ENCODE data around the gene G2E3.
"Not testable (repeated sequence)": the region's sequence is repeated elsewhere in the genome, so short reads cannot be mapped to it uniquely, and the experiment has no call there.

Gene G2E3

DNA sequence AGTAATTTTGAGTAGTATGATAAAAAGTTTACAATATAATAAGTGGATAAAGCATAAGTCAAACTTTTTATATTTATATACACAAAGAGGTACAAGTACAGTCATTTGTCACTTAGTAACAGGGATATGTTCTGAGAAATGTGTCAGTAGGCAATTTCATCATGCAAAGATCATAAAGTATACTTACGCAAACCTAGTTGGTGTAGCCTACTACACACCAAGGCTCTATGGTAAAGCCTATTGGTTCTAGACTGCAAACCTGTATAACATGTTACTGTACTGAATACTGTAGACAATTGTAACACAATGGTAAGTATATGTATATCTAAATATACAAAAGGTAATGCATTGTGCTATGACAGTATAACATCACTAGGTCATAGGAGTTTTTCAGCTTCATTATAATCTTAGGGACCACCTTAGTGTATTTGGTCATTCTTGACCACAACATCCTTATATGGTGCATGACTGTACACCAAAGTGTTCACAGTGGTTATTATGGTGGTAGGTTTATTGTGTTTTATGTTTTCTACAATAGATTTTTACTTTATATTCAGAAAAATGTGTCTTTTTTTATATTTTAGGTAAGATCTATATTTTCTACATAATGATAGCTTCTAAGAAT lies 48.3 kb downstream of the G2E3 start:
- DNase-seq = no peak

DNA sequence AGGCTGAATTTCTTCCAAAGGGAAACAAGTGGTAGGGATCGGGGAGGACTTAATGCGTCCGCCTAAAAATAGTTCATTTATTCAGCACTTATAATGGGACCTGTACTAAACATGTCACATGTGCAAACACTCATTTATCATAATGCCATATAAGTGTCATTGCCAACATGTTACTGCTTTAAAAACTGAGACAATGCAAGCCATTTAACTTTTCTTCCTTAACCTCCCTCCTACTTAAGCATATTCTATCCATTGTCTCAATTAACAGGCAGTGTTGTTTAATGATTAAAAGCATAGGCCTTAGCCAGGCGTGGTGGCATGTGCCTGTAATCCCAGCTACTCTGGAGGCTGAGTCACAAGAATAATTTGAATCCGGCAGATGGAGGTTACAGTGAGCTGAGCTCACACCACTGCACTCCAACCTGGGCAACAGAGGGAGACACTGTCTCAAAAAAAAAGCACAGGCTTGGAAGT lies 49.6 kb downstream of the G2E3 start:
- no peak for DNase-seq

DNA sequence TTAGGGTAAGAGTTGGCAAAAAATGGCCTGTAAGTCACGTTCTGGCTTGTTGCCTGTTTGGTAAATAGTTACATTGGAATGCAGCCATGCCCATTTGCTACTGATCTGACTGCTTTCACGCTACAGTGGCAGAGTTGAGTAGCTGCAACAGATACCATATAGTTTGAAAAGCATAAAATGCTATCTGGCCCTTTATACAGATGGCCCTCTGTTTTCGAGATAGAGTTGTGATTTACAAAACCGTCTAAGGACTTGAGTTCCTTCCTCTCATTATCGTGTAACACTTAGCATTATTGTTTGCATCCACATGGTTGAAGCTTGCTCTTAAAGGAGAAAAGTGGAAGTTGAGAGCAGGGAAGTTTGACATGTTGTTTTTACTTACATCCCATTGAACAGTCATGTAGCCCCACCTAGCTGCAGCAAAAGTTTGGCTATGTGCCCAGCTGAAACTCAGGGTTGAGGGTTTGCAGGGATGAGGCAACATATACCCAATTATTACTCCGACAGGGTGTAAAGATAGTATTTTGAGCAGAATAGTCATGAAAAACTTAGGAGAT lies 51.9 kb downstream of the G2E3 start:
- peak; percentile 35 for DNase-seq

DNA sequence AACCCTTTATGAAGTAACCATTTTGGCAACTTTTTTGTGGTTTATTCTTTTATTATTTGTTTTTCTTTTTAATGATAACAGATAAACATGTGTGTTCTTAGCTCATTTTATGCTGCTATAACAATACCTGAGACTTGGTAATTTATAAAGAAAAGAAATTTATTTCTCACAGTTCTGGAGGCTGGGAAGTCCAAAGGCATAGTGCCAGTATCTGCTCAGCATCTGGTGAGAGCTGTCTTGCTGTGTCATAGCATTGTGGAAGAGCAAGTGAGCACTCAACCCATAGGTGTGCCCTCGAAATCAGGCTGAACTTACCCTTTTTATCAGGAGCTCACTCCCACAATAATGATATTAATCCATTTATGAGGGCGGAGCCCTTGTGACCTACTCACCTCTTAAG lies 55.2 kb downstream of the G2E3 start:
- no peak for DNase-seq

DNA sequence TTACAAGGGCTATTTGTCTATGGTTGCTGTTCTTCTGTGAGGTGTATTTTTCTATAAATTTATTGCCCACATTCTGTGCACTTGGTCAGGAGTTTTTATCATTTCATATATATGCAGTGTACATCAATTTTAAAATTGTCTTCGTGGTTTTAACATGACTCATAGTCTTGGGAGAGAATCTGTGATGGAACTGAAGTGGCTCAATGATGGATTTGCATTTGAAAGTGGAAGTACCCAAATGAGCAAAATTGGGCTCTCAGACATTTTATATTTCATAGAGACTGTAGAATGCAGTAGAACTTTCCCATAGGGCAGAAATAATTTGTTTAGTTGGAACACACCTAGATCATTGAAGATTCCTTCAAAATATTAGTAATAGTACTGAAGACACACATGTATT lies 61.2 kb downstream of the G2E3 start:
- DNase-seq = peak; percentile 15

DNA sequence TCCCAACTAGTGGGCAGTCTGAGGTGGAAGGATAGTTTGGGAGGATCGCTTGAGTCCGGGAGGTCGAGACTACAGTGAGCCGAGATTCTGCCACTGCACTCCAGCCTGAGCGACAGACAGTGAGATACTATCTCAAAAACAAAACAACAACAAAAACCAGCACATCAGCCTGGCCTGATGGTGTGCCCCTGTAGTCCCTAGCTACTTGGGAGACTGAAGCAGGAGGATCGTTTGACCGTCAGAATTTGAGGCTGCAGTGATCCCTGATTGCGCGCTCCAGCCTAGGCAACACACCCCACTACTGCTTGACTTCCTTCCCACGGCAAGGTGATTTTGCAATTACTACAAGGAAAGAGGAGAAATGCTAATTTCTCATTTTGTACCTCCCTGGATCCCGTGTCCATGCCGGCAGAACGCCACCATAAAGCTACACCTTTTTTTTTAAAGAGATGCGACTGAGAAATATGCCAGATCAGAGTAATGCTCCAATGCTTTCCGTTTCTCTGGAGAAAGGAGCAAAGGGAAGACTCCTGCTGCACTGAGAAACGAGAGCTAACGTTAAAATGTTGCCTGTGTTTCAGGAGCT lies 62.5 kb downstream of the G2E3 start:
- DNase-seq = no peak

DNA sequence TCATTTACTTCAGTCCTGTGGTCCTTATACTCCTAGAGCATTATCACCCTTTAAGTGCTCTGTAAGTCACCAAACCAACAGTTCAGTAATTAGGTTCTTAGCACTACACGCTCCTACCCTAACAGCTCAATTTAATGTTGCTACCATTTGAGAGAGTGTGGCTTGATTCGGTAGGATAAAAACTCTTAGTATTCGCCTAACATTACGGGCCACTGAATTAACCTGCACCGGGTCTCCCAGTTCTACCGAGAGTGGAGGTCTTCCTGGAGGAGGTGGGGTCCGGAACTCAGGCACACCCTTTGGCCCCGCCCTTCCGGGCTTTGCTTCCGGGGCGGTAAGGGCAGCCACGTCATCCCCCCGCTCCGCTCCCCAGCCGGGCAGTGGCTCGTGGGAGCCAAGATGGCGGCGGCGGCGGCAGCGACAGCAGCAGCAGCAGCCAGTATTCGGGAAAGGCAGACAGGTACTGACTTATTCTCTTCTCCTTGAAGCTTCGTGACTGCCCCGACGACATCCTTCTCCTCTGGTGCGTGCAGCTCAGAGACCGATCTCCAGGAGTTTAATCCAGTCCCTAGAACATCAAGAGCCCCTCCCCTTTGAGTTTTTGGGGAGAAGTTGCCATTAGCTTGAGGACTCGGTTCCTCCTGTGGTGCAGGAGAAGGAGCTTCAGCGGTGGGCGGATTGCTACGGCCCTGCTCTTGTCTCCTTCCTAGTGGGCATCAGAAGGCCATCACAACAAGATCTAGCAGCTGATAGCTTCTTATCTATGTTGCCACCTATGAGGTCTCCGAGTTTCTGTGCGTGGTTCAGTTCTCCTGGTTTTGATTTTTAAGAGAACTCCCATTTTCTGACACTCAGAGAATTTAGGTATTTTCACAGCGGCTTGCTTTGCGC lies 63.2 kb downstream of the G2E3 start, which contains the start of gene SCFD1:
SCFD1 (plus strand) TSS at position 380 of the 891 bp plus-strand sequence; CDS start at position 400, 20 bp downstream.
- DNase-seq = peak; percentile 90

DNA sequence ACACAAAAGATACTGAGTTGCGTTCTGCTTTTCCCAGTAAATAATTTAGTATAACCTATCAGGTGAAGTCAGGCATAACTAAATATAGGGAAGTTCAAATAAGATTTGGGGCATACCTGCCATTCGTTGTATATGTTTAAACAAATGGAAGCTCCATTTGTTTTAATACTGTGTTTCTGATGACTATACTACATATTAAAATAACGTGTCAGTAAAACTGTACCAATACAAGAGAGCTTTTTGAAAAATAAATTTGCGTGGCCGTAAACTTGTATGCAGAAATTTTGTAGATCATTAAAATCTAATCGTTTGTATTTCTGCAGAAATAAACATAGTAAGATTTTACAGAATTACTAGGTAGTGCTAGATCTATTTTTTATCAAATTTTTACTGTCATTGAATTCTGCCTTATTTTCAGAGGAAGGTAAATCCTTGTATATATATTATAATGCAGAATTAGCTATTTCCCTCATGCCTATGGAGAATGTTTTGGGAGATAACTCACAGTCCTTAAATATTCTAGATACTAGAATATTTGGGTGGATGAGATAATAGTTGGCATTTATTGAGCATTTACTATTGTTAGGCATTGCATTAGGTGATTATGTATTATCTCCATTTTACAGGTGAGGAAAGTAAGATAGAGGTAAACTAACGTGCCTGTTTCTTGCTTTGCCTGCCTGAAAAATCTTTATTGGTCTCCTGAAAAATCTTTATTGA lies 64.6 kb downstream of the G2E3 start:
- no peak for DNase-seq

DNA sequence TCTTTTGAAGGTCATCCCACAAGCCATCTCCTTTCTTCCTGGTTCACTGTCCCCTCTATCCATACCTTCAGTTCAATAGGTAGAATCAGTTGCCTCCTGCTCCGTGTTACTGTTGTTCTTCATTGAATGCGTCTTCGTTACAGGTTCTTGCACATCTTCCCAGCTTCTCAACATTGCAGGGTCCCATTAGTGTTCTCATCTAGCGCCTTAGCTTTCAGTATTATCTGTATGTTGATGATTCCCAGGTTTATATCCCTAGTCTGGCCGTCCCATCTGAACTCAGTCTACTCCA lies 65.1 kb downstream of the G2E3 start:
- no peak for DNase-seq

DNA sequence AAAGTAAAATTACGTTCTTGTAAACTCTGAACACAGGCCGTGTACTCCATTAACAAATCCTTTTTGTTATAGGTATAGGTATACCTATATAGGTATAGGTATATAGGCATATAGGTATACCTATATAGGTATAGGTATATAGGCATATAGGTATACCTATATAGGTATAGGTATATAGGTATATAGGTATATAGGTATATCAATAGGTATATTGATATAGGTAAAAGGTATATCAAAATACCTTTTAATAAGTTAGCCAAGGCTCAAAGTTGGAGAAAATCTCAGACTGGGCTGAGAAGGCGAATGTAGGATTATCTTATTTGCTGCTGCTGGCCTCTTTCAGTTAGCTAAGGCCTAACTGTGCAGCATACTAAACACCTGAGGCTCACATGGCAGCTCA lies 66.6 kb downstream of the G2E3 start:
- DNase-seq = no peak

DNA sequence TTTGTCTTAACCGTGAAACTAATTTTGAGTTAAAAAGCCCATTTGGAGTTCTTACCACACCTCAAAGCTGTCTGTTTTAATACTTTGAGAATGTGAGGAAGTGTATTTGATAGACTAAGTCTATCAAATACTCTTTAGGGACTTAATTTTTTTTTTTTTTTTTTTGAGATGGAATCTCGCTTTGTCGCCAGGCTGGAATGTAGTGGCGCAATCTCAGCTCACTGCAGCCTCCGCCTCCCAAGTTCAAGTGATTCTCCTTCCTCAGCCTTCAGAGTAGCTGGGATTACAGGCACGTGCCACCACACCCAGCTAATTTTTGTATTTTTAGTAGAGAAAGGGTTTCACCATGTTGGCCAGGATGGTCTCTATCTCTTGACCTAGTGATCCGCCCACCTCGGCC lies 70.5 kb downstream of the G2E3 start:
- not testable (repeated sequence) for DNase-seq

DNA sequence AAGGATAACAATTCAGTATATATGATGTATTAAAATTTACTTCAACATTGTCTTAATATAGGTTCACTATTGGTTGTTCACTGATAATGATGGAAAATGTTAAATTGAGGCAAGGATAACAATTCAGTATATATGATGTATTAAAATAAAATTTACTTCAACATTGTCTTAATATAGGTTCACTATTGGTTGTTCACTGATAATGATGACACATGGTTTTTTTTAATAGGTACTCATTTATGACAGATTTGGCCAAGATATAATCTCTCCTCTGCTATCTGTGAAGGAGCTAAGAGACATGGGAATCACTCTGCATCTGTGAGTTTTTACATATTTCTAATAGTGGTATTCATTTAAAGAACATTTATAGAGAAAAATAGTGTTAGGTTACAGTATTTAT lies 71.3 kb downstream of the G2E3 start:
- no peak for DNase-seq

DNA sequence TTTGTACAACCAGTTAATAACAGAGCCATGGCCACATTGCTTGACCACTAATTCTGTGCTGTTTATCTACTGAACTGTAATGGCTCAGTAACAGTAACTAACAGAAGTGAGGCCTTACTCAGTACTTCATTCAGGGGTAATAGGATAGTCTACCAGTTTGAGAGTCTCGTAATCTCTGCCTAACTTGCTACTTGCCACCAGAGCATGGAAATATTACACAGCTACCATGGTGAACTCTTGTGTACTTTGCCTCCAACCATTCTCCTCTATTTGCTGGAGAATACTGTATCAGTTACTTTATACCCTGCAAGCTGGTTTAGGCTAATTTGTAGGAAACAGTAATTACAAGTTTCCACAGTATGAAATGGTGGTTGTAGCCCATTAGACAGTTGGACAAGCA lies 73.8 kb downstream of the G2E3 start:
- no peak for DNase-seq

DNA sequence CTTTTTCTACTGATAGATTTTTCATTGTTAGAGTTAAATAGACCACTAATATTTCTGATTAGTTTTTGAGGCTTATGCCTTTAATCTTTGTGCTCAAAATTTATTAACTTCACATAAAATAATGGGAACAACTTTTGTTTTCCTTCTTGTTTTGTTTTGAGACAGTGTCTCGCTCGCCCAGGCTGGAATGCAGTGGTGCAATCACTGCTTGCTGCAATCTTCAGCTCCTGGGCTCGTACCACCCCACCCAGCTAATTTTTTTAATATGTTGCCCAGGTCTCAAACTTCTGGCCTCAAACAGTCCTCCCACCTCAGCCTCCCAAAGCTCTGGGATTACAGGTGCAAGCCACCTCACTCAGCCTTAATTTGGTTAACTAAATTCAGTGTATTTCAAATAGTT lies 80.0 kb downstream of the G2E3 start:
- no peak for DNase-seq

DNA sequence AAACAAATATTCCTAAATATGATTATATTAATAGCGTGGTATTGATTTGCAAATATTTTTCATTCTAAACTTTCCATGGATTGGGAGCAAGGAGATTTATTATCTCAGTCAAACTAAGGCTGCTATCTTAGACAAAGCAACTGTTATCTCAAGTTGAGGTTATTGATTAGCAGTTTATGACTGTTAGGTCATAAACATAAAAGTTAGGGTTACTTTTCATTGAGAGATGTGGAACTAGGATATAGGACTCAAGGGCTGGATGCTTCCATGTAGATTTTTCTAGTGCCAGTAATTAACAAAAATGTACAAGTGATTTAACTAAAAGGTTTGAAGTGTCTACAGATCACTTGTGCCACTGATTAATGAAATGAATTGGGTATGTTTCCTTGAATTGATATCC lies 82.2 kb downstream of the G2E3 start:
- no peak for DNase-seq

DNA sequence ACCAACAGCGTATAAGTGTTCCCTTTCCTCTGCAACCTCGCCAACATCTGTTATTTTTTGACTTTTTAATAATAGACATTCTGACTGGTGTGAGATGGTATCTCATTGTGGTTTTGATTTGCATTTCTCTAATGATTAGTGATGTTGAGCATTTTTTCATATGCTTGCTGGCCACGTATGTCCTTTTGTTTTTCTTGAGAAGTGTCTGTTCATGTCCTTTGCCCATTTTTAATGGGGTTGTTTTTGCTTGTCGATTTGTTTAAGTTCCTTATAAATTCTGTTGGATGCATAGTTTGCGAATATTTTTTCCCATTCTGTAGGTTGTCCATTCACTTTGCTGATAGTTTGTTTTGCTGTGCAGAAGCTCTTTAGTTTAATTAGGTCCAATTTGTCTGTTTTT lies 85.5 kb downstream of the G2E3 start:
- DNase-seq = not testable (repeated sequence)

DNA sequence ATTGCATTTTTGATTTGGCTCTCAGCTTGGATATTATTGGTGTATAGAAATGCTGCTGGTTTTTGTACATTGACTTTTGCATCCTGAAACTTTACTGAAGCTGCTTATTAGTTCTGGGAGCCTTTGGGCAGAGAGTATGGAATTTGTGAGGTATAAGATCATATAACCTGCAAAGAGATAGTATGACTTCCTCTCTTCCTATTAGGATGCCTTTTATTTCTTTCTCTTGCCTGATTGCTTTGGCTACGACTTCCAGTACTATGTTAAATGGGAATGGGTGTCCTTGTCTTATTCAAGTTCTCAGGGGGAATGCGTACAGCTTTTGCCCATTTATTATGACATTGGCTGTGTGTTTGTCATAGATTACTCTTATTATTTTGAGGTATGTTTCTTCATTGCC lies 86.6 kb downstream of the G2E3 start:
- DNase-seq = no peak

DNA sequence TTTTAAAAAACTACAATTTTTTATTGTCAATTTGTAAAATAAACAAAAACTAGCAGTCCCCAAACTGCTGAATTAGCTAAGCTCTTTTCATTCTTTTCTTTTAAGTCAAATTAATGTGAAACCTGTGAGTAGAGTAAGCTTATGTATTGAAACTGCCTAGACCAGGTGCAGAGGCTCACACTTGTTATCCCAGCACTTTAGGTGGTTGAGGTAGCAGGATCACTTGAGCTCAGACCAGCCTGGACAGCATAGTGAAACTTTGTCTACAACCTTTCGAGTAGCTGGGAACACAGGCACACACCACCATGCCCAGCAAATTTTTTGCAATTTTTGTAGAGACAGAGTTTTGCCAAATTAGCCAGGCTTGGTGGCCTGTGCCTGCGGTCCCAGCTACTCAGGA lies 89.5 kb downstream of the G2E3 start:
- no peak for DNase-seq

DNA sequence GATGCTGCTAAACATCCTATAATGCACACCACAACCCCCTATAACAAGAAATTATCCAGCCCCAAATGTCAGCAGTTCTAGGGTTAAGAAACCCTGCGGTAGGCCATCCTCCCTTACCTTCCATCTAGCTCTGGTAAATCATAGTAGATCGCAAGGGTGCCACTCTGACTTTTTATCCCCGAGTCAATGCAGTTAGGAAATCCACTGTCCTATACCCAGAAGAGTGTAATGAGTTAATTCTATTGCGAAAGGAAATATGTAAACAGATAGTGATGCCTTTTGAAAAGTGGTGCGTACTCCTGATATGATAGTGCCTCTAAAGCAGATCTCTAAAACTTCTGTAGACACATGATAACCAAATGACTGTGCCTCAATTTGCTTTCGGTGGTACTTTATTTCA lies 93.0 kb downstream of the G2E3 start:
- no peak for DNase-seq

DNA sequence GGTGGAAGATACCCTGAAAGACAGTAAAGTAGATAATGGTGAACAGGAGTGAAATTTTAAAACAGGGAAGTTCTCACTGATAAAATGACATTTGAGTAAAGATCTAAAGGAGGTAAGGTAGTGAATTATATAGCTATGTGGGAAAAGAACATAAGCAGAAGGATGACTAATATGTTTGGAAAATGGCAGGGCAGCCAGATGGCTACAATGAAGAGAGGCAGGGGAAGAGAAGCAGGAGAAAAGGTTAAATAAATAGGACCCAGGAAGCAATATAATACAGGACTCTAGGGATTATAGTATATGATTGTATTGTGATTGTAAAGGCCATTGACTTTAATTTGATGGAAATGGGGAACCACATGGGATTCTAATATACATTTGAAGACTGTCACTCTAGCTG lies 96.2 kb downstream of the G2E3 start:
- no peak for DNase-seq

DNA sequence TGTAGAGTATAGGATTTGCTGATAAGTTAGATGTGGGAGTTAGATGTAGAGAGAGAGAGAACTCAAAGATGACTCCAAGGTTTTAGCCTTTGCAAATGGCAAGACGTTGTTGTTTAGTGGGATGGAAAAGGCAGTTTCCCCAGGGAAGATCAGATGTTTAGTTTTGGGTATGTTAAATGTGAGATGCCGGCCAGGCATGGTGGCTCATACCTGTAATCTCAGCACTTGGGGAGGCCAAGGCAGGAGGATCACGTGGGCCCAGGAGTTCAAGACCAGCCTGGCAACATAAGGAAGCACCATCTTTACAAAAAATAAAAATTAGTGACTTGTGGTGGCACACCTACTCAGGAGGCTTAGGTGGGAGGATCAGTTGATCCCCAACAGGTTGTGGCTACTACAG lies 96.7 kb downstream of the G2E3 start:
- no peak for DNase-seq

DNA sequence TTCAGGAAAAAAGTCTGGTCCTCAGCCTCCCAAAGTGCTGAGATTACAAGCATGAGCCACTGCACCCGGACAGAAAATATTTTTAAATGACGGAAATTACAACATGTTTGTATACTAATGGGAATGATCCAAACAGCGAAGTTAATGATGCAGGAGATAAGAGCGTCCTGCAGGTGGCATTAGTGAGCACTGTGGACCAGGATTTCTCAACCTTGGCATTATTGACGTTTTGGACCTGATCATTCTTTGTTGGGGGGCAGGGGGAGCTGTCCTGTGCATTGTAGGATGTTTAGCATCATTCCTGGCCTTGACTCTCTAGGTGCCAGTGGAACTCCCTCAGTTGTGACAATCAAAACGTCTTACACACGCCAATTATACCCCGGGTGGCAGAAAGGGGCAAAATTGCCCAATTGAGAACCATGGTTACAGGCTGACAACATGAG lies 97.3 kb downstream of the G2E3 start:
- peak; percentile 34 for DNase-seq

DNA sequence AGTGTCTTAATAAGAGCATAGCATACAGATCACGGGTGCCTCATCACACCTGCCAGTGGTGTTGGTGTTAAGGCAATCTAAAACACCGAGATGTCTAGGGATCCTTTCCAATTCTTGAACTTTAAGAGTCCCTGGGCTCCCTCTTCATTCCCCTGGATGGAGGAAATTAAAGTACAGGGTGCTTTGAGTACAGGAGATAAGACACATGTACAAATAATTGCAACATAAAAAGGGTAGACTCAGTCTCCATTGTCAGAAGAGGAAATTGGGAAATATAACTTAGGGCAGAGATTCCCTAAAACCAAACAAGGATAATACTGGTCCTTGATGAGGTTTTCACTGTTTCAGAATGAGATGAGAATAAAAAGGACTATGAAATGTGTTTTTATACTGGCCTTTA lies 98.1 kb downstream of the G2E3 start:
- DNase-seq = no peak

All from CD4-positive, alpha-beta T cell treated with Interleukin-4 for 4 hours (primary cell).